Thyroid gland (tissue), 4 donors: Measurements from ENCODE around the gene PLCL1.

ENCODE experiments used
- CTCF ChIP-seq, 6 experiments: fragments of 200-600 bp in 3 of 6; fragments of 450-650 bp in 3 of 6; sonication (generic) in 3 of 6; IDR thresholded peaks; one replicate each; pipeline ENCODE4 v1.5.1; 2016 to 2019; ENCODE audit warnings: antibody characterized with exemption in 6 of 6, mild to moderate bottlenecking in 2 of 6, inconsistent platforms in 1 of 6, moderate library complexity in 1 of 6
- POLR2A ChIP-seq, 2 donors: fragments of 450-650 bp; IDR thresholded peaks; one replicate each; pipeline ENCODE4 v1.6.1; 2017; ENCODE audit warnings: antibody characterized with exemption in 2 of 2, mild to moderate bottlenecking in 2 of 2, moderate library complexity in 1 of 2

- TF ChIP-seq CTCF (IDR thresholded peaks at IDR 0.05) (no peak), POLR2A (IDR thresholded peaks at IDR 0.05) (no peak)
These were observed 258.8 kb downstream of the PLCL1 start for GRCh38 chr2:198063242-198063641.
